Gastroesophageal sphincter (tissue), 3 donors: ENCODE results near the gene C14orf180.

ENCODE experiments used
- POLR2AphosphoS5 ChIP-seq: sonication (generic); formaldehyde crosslinking; IDR thresholded peaks from one replicate; pipeline ENCODE4 v1.6.1; 2017; ENCODE audit warnings: antibody characterized with exemption
- TF ChIP-seq, protein P1 (sequence below), 4 experiments: fragments of 200-600 bp in 2 of 4; fragments of 450-650 bp in 2 of 4; sonication (generic) in 1 of 4; IDR thresholded peaks; one replicate each; pipeline ENCODE4 v1.5.1; 2017 to 2019; ENCODE audit warnings: antibody characterized with exemption in 4 of 4, mild to moderate bottlenecking in 2 of 4, moderate library complexity in 2 of 4

DNA sequence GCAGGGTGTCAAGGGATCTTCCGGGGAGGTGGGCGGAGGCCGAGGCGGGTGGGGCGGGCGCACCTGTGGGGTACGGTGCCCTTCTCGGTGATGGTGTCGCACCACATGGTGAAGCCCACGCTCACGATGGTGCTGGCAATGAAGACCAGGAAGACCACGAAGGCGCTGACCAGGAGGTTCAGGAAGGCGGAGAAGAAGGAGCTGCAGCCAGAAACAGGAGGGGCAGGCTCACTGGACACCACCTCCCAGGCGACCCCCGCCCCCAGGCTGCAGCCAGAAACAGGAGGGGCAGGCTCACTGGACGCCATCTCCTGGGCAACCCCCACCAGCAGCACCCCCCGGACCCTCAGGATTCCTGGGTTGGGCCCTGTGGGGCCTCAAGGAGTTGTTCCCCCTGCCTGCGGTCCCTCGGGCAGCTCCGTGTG lies 17.4 kb downstream of the C14orf180 start:
- TF ChIP-seq, protein P1, sequence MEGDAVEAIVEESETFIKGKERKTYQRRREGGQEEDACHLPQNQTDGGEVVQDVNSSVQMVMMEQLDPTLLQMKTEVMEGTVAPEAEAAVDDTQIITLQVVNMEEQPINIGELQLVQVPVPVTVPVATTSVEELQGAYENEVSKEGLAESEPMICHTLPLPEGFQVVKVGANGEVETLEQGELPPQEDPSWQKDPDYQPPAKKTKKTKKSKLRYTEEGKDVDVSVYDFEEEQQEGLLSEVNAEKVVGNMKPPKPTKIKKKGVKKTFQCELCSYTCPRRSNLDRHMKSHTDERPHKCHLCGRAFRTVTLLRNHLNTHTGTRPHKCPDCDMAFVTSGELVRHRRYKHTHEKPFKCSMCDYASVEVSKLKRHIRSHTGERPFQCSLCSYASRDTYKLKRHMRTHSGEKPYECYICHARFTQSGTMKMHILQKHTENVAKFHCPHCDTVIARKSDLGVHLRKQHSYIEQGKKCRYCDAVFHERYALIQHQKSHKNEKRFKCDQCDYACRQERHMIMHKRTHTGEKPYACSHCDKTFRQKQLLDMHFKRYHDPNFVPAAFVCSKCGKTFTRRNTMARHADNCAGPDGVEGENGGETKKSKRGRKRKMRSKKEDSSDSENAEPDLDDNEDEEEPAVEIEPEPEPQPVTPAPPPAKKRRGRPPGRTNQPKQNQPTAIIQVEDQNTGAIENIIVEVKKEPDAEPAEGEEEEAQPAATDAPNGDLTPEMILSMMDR (IDR thresholded peaks at IDR 0.05): no peak
- no peak for TF ChIP-seq POLR2AphosphoS5
